ENCODE measurements around the gene BTRC. TPM values are rescaled to one million over a fixed set of nuclear protein-coding genes. Genes with fewer than 3 reads are reported as not detected.

Gene BTRC
- total and polyA plus RNA-seq, 8 donors, result 4.3 to 16.4 (median 9.0) TPM

DNA sequence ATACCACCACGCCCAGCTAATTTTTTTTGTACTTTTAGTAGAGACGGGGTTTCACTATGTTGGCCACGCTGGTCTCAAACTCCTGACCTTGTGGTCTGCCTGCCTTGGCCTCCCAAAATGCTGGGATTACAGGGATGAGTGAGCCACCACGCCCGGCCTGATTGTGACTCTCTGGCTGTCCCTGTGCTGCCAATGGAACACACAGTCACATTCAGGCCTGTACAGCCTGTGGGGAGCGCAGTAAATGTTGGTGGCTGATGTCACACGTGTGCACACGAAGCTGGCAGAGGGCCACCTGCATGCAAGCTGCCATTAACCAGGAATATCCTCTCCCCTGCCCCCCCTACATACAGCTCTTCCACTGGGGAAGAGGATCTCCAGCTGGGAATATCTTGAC is 212.0 kb downstream of the BTRC start:
- peaks cover 0 to 18% (median 2%) of the 10 kb centered on the region in 4 donors for H3K27me3 ChIP-seq
- DNase-seq (peak in 1 of 6 donors; percentile 6), ATAC-seq (no peak), FAIRE-seq (no peak)
- no peak overlapping the region for H3K4me3 ChIP-seq
- H3K9me3 ChIP-seq, result no peaks in the 10 kb centered on the region
- H3K4me1 ChIP-seq, result peaks cover 7 to 12% (median 7%) of the 10 kb centered on the region in 3 donors
- H3K27ac ChIP-seq, result no peak overlapping the region
- TF ChIP-seq, protein P1, sequence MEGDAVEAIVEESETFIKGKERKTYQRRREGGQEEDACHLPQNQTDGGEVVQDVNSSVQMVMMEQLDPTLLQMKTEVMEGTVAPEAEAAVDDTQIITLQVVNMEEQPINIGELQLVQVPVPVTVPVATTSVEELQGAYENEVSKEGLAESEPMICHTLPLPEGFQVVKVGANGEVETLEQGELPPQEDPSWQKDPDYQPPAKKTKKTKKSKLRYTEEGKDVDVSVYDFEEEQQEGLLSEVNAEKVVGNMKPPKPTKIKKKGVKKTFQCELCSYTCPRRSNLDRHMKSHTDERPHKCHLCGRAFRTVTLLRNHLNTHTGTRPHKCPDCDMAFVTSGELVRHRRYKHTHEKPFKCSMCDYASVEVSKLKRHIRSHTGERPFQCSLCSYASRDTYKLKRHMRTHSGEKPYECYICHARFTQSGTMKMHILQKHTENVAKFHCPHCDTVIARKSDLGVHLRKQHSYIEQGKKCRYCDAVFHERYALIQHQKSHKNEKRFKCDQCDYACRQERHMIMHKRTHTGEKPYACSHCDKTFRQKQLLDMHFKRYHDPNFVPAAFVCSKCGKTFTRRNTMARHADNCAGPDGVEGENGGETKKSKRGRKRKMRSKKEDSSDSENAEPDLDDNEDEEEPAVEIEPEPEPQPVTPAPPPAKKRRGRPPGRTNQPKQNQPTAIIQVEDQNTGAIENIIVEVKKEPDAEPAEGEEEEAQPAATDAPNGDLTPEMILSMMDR (IDR thresholded peaks at IDR 0.05), result no peak
- no peaks in the 10 kb centered on the region for H3K36me3 ChIP-seq
- WGBS, 2 donors, result 54 to 56% methylated on average over 8 of the region's 8 CpGs
- intact Hi-C loops (cut with DNase I), result loop anchor here in 1 of 3 donors (5.0 kb wide), 1 partner anchor 354 kb away; no protein-coding TSS in a partner anchor

DNA sequence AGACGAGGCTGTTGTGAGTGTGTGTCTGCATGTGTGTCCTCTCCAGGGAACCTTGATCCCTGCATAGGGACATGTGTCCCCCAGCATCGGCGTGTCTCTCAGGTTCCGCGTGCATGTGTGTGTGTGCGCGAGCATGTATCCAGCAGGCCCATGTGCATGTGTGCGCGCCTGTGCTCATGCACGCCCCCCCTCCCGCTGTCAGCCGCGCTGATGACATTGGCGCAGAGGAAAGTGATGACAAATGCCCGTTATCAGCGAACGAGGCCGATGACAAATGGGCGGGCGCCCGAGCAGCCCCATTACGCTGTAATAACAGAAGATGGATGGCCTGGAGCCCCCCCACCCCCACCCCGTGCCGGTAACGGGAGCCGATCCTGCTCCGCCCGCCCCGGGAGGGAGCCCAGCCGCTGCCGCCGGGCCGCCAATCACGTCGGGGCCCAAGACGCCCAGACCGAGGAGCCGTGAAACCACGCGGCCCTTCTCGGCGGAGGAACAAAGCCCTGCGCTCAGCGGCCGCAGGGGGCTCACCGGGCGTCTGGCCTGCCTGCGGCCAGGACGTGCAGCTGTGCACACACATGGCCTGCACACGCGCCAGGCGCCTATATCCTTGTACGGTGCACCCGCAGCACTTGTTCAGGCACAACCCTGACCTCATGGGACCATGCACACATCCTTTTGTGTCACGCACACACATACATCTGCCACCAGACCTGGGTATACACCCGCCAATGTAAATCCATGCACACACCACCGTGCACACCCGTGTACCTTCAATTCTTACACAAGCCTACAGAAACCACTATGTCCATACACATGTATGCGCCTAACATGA is 212.6 kb downstream of the BTRC start:
- TF ChIP-seq, protein P1 (IDR thresholded peaks at IDR 0.05), result no peak
- no peaks in the 10 kb centered on the region for H3K36me3 ChIP-seq
- no peak overlapping the region for H3K27ac ChIP-seq
- peak overlapping the region in 1 of 4 donors; percentile 33 for H3K4me3 ChIP-seq
- FAIRE-seq, result no peak
- H3K4me1 ChIP-seq, result peaks cover 7 to 12% (median 7%) of the 10 kb centered on the region in 3 donors
- intact Hi-C loops (cut with DNase I), result loop anchor here in 1 of 3 donors (5.0 kb wide), 1 partner anchor 354 kb away; no protein-coding TSS in a partner anchor
- peaks cover 0 to 18% (median 2%) of the 10 kb centered on the region in 4 donors for H3K27me3 ChIP-seq
- 7 to 8% methylated on average over 59 of the region's 59 CpGs for WGBS, 2 donors
- peak in 1 of 4 donors; percentile 17 for ATAC-seq
- peak in 1 of 6 donors; percentile 6 for DNase-seq
- H3K9me3 ChIP-seq, result no peaks in the 10 kb centered on the region

DNA sequence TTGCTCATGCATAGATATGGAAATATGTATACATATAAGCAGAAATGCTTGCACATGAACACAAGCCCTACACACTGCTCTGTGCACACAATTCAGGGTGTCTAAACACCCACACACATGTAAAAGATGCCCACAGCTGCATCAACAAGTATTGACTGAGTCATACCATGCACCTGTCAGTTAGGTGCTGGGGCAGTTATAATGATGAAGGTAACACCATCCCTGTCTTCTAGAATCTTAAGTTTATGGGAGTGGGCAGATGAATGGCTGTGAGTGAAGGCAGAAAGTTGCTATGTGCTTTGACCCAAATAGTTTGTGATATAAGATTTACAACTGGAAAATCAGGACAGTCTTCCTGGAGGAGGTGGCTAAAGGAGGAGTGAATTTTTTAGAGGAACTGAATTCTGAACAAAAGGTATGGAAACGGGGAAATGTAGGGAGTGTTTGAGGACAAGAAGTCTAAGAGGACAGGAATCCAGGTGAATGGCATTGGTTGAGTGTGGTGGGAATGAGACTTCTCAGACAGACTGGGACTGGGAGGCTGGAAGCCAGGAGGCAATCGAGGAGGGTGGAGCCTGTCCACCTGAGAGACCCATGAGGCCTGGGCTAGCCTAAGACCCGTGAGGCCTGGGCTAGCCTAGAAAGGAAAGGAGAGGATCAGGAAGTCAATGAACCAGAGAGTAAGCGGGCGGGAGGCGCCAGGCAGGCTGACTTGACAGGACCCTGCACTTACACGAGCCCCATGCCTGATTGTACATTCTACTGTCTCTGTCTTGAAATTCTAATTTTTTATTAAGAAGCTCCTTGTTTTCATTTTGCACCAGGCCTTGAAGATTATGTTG is 213.4 kb downstream of the BTRC start:
- H3K27ac ChIP-seq, result no peak overlapping the region
- 64 to 75% methylated on average over 7 of the region's 7 CpGs for WGBS, 2 donors
- no peaks in the 10 kb centered on the region for H3K36me3 ChIP-seq
- H3K4me1 ChIP-seq, result peaks cover 7 to 12% (median 7%) of the 10 kb centered on the region in 3 donors
- ATAC-seq, result no peak
- TF ChIP-seq, protein P1 (IDR thresholded peaks at IDR 0.05), result no peak
- H3K27me3 ChIP-seq, result peaks cover 0 to 18% (median 2%) of the 10 kb centered on the region in 4 donors
- FAIRE-seq, result no peak
- intact Hi-C loops (cut with DNase I), result loop anchor here in 1 of 3 donors (5.0 kb wide), 1 partner anchor 355 kb away; no protein-coding TSS in a partner anchor
- DNase-seq, result no peak
- H3K9me3 ChIP-seq, result no peaks in the 10 kb centered on the region
- no peak overlapping the region for H3K4me3 ChIP-seq

DNA sequence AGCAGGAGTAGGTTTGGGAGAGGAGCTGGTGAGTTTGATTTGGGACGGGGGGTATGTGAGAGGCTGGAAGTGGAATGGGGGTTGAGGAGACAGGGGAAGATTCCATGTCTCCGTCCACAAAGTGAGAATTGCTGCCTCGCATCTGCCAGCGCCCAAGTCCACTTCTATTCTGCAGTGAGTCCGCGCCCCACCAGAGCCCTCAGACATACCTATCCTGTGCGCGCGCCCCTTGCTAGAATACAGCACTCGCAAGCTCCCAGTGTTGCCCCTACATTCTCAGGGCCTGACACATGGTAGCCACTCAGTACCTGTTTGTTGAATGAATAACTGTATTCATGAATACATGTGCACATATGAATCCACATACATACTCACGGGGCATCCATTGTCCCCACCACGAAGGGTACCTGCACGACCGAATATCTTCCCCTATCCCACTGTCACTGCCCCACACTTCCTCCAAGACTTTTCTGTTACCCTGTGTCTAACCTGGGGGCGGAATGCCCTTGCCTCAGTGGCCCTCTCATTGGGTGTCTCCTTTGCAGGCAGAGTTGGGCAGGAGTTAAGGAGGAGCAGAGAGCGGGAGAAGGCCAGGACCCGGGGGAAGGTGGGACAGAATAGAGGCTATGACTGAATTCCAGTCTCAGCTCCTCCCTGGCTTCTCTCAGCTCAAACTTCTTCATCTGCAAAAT is 214.2 kb downstream of the BTRC start:
- DNase-seq, result no peak
- no peaks in the 10 kb centered on the region for H3K9me3 ChIP-seq
- H3K27ac ChIP-seq, result no peak overlapping the region
- TF ChIP-seq, protein P1 (IDR thresholded peaks at IDR 0.05), result no peak
- H3K27me3 ChIP-seq, result peaks cover 0 to 18% (median 2%) of the 10 kb centered on the region in 4 donors
- intact Hi-C loops (cut with DNase I), result loop anchor here in 1 of 3 donors (5.0 kb wide), 1 partner anchor 356 kb away; no protein-coding TSS in a partner anchor
- H3K4me3 ChIP-seq, result no peak overlapping the region
- no peaks in the 10 kb centered on the region for H3K36me3 ChIP-seq
- no peak for ATAC-seq
- 84 to 89% methylated on average over 17 of the region's 17 CpGs for WGBS, 2 donors
- peaks cover 7 to 12% (median 7%) of the 10 kb centered on the region in 3 donors for H3K4me1 ChIP-seq
- no peak for FAIRE-seq

All from pancreas (tissue), 10 donors.